IPS DF 19.7 (cell line): Measurements from ENCODE around the gene HSPA1A.
A peak's percentile ranks its signal among the peaks of the same experiment; 100 is the strongest.
"Not testable (repeated sequence)": the region's sequence is repeated elsewhere in the genome, so short reads cannot be mapped to it uniquely, and the experiment has no call there.

ENCODE experiments used
- DNase-seq: peaks from one replicate; pipeline ENCODE4 v3.0.0-alpha.2; 2013; ENCODE audit warnings: low read depth, low spot score

Gene HSPA1A

GRCh38 chr6:31836047-31836473 is 20.7 kb downstream of the HSPA1A start:
- DNase-seq, result no peak

GRCh38 chr6:31836474-31837368 is 21.4 kb downstream of the HSPA1A start:
- DNase-seq, result no peak

GRCh38 chr6:31837369-31838113 is 22.2 kb downstream of the HSPA1A start:
- no peak for DNase-seq

- not testable (repeated sequence) for DNase-seq
Observed at GRCh38 chr6:31838114-31838553, 22.8 kb downstream of the HSPA1A start.

- no peak for DNase-seq
Observed at GRCh38 chr6:31838968-31839367, 23.6 kb downstream of the HSPA1A start.

- DNase-seq, result not testable (repeated sequence)
Observed at GRCh38 chr6:31839779-31840126, 24.4 kb downstream of the HSPA1A start.

GRCh38 chr6:31842053-31842452 is 26.7 kb downstream of the HSPA1A start:
- no peak for DNase-seq

- no peak for DNase-seq
Observed at GRCh38 chr6:31844507-31844906, 29.2 kb downstream of the HSPA1A start.

GRCh38 chr6:31847276-31847978 is 32.1 kb downstream of the HSPA1A start:
- DNase-seq, result no peak

GRCh38 chr6:31850765-31851484 is 35.6 kb downstream of the HSPA1A start:
- no peak for DNase-seq

GRCh38 chr6:31851485-31851832 is 36.1 kb downstream of the HSPA1A start:
- DNase-seq, result no peak

- not testable (repeated sequence) for DNase-seq
Observed at GRCh38 chr6:31851980-31852718, 36.8 kb downstream of the HSPA1A start.

- DNase-seq, result not testable (repeated sequence)
Observed at GRCh38 chr6:31857774-31858173, 42.4 kb downstream of the HSPA1A start.

GRCh38 chr6:31858707-31859106 is 43.4 kb downstream of the HSPA1A start:
- no peak for DNase-seq

GRCh38 chr6:31859923-31860322 is 44.6 kb downstream of the HSPA1A start:
- DNase-seq, result no peak

- DNase-seq, result no peak
Observed at GRCh38 chr6:31860349-31860748, 45.0 kb downstream of the HSPA1A start.

- DNase-seq, result no peak
Observed at GRCh38 chr6:31861150-31861549, 45.8 kb downstream of the HSPA1A start.

GRCh38 chr6:31861919-31862343 is 46.6 kb downstream of the HSPA1A start:
- no peak for DNase-seq

- DNase-seq, result peak; percentile 100
Observed at GRCh38 chr6:31862344-31863235, 47.2 kb downstream of the HSPA1A start, which contains the start of gene NEU1. NEU1 (minus strand) TSS chr6:31862821; CDS start chr6:31862776, 45 bp downstream.
